K562 (cell line): Measurements from ENCODE around the gene DTWD2. TPM values are rescaled to one million over a fixed set of nuclear protein-coding genes. Genes with fewer than 3 reads are reported as not detected.

Experiments used
- AFF1 ChIP-seq, 2 experiments: fragments of 450-650 bp; IDR thresholded peaks; 2 replicates each; pipeline ENCODE4 v1.6.1; 2018; ENCODE audit warnings: mild to moderate bottlenecking in 2 of 2, low read depth in 1 of 2; ENCODE audit not compliant: partially characterized antibody in 2 of 2
- ARID1B ChIP-seq: fragments of 450-650 bp; IDR thresholded peaks from 2 replicates; pipeline ENCODE4 v1.6.1; 2016; ENCODE audit warnings: antibody characterized with exemption, mild to moderate bottlenecking, inconsistent platforms
- ARID2 ChIP-seq: fragments of 450-650 bp; IDR thresholded peaks from 2 replicates; pipeline ENCODE4 v1.6.1; 2017; ENCODE audit warnings: antibody characterized with exemption, mild to moderate bottlenecking
- DEAF1 ChIP-seq: fragments of 450-650 bp; formaldehyde crosslinking; IDR thresholded peaks from 2 replicates; pipeline ENCODE4 v1.4.0; 2020; ENCODE audit warnings: mild to moderate bottlenecking, moderate library complexity
- GATAD2B ChIP-seq: fragments of 450-650 bp; IDR thresholded peaks from 2 replicates; pipeline ENCODE4 v1.6.1; 2017; ENCODE audit warnings: mild to moderate bottlenecking, borderline replicate concordance
- MAFG ChIP-seq: fragments of 450-650 bp; conservative IDR thresholded peaks from 2 replicates; pipeline ENCODE4 v1.6.1; 2016; ENCODE audit warnings: missing genetic modification characterization, missing compliant biosample characterization
- MGA ChIP-seq: fragments of 450-650 bp; IDR thresholded peaks from 2 replicates; pipeline ENCODE4 v1.6.1; 2016; ENCODE audit warnings: mild to moderate bottlenecking, moderate library complexity
- RNF2 ChIP-seq: sonication (generic); IDR thresholded peaks from 2 replicates; pipeline ENCODE4 v1.6.1; 2016
- SMARCA5 ChIP-seq: fragments of 450-650 bp; IDR thresholded peaks from 2 replicates; pipeline ENCODE4 v1.6.1; 2016
- TCF7L2 ChIP-seq: fragments of 150-350 bp; IDR thresholded peaks from 2 replicates; pipeline ENCODE4 v1.6.1; 2016; ENCODE audit warnings: low read depth, mild to moderate bottlenecking, low read length, moderate library complexity
- polyA plus RNA-seq, 8 experiments: library from polyadenylated mRNA; depleted of rRNA in 4 of 8; stranded (reverse) in 5 of 8; unstranded in 3 of 8; fragments of >200 nt; fragmentation: Nextera tagmentation in 2 of 8; fragmentation: Illumina TruSeq in 1 of 8; extraction: Ambion mirVana in 2 of 8; extraction: Trizol in 1 of 8; gene quantifications; 2 replicates each; pipeline versions ENCODE4 v1.2.1 to v1.2.3, GENCODE V29; 2011 to 2014; ENCODE audit warnings: inconsistent platforms in 1 of 8, missing spikeins in 1 of 8
- total RNA-seq, 7 experiments: library from RNA; depleted of rRNA in 6 of 7; stranded (reverse); fragments of >200 nt in 6 of 7; fragmentation: Illumina TruSeq in 2 of 7; extraction: Trizol in 2 of 7; gene quantifications; 2 replicates each; pipeline versions ENCODE4 v1.2.1 to v1.2.3, GENCODE V29; 2011 to 2021; ENCODE audit warnings: low replicate concordance in 1 of 7

DTWD2 gene
- total and polyA plus RNA-seq, 9 of the 15 experiments (the other 6 are each of a cell fraction or from before 2014, with no cell fraction given), result 0.99 to 10.8 (median 4.1) TPM

GRCh38 chr5:119022017-119022745 lies 33.8 kb upstream of the DTWD2 start (continued):
- no peak for TF ChIP-seq MGA
- 0 out of 2 replicates have a peak, but pooled peaks have one; percentile 8 for TF ChIP-seq ARID1B
- no peak for TF ChIP-seq RNF2
- no peak for TF ChIP-seq TCF7L2
- peak in 1 of 2 experiments; percentile 24 for TF ChIP-seq AFF1 (IDR thresholded peaks at IDR 0.05; ENCODE audit: low read depth in 1 of 2, partially characterized antibody in 2 of 2)
- no peak for TF ChIP-seq MAFG (tag)
- no peak for TF ChIP-seq SMARCA5
- peak; percentile 68 for TF ChIP-seq DEAF1 (CRISPR knock-in tag)
- no peak for TF ChIP-seq GATAD2B
- peak; percentile 47; the same call in 1 of the 2 replicates for TF ChIP-seq ARID2
